NCI-H187 treated with DMSO at 0.1 percent for 48 hours (cell line): ENCODE measurements around the gene TMTC1.
"Not testable (repeated sequence)": the region's sequence is repeated elsewhere in the genome, so short reads cannot be mapped to it uniquely, and the experiment has no call there.

Experiments used
- DNase-seq: peaks from one replicate; lab custom pipeline; 2025; lab: John Stamatoyannopoulos, UW

Gene TMTC1

GRCh38 chr12:29572938-29573337 is 210.8 kb downstream of the TMTC1 start:
- DNase-seq: no peak

DNA sequence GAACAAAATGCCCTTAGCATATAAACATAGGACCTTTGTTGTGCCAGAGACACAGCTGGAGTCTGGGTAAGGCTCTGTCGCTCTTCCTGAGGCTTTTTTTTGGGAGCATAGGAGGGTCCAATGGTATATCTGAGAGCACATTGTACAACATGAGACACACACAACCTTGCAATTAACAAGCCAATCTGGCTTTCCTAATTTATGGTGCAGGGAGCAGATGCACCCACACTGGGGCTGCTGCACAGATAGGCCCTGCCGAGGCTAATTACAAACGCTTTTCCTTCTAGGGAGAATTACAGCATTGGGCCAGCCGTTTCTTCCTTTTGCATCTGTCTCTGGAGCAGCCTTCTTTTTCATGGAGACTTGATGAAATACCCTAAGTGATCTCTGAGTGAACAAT is 211.3 kb downstream of the TMTC1 start:
- DNase-seq: no peak

GRCh38 chr12:29569132-29569757 is 214.5 kb downstream of the TMTC1 start:
- no peak for DNase-seq

DNA sequence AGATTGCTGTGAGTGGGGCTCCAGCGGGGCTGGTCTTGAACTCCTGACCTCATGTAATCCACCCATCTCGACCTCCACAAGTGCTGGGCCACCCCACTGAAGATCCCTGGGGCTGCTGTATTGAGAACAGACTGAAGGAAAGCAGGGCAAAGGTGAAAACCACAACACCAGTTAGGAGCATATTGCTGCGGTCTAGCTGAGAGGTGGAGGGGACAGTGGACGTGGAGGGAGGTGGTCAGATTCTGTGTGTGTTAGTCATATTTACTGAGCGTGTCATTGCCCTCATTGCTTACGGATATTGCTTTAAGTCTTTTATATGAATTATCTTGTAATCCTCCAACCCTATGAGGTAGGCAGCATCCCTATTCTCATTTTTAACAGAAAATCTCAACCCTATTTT is 217.3 kb downstream of the TMTC1 start:
- no peak for DNase-seq

DNA sequence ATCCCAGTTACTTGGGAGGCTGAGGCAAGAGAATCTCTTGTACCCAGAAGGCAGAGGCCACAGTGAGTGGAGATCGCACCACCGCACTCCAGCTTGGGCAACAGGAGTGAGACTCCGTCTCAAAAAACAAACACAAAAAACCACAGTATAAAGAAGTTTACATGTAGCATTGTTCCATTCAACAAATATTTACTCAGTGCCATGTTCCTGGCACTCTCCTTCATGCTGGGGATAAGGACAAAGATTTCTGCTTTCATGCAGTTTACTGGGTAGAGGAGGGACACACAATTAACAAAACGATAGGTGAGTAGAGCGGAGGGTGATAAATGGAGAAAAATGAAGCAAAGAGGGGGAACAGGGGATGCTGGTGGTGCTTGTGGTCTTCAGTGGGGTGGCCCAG is 218.0 kb downstream of the TMTC1 start:
- no peak for DNase-seq

- no peak for DNase-seq
Observed at GRCh38 chr12:29564925-29565324, 218.8 kb downstream of the TMTC1 start.

GRCh38 chr12:29563636-29564035 is 220.1 kb downstream of the TMTC1 start:
- DNase-seq: no peak

DNA sequence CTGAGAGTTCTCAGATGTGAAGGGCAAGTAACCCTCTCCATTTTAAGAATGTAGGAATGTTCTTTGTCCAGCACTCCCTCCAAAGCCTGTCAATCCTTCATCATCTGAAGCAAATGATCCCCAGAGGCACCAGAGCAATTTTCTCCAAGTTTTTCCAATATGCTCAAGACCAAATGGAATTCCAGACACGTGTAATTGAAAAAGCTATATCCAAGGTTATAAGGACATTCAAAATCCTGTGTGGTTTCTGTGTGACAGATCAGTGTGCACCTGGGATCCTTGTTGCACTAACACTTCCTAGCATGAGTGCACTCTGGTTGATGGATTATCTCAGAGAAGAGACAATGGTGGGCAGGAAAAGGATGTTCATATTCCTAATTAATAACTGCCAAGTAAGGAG is 220.7 kb downstream of the TMTC1 start:
- no peak for DNase-seq

DNA sequence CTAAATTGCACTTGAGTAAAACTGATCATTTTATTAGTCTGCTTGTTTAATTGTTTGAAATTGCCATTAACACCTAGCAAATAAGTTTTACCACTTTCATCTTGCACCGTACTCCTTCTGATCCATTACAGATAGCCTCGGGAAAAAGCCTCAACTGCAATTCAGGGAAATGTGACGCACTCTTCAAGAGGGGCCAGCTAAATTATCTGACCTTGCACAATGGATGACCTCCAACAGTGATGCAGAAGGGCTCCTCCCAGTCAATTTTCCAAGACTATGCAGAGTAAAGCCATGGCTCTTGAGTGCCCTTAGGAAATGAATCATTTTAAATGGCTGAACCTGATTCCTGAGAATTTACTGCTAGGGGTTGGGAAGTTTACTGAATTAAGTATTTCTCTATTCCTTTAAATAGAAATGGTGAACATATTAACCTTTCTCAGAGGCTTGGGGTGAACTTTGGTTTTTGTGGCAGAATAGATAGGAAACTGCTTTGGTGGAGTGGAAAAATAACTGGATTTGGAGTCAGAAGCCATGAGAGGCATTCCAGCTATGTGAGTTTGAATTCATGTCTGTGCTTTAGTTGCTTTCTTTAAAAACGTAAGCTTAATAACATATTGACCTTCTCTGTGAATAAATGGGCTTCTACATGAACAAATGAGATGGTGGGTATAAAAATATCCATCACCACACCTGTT is 221.5 kb downstream of the TMTC1 start:
- no peak for DNase-seq

DNA sequence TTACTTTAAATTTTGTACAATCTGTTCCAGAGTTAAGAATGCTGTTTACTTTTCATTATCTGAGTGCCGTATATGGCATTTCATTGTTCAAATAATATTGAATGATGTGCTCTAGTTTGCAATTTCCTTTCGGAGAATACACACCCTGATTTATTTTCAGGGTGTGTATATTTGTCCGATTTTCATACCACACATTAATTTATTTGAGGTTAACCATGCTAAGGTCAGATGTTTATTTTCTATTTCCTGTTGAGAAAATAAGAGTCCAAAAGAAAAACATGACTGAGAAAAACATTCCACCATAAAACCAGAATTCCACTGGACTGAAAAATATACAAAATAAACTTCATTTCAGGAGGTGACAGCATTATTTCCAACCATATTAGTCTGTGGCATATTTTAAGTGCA is 222.1 kb downstream of the TMTC1 start:
- DNase-seq: no peak

DNA sequence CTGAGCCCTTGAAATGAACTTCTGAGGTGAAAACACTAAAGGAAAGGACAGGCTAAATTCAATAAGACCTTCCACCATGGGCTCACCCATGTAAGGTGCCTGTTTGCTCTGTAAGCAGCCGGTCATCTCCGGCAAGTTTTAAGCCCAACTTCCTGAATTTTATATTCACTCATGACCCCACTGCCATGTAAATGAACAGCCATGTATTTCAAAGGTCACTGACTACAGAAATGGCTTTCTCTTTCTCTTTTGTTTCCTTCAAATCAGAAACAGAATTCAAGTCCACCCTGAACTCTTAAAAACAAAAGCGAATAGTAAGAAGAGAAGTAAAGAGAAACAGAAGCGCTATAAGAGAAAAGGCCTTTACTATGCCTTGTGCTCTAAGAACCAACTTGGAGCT is 224.5 kb downstream of the TMTC1 start:
- no peak for DNase-seq

DNA sequence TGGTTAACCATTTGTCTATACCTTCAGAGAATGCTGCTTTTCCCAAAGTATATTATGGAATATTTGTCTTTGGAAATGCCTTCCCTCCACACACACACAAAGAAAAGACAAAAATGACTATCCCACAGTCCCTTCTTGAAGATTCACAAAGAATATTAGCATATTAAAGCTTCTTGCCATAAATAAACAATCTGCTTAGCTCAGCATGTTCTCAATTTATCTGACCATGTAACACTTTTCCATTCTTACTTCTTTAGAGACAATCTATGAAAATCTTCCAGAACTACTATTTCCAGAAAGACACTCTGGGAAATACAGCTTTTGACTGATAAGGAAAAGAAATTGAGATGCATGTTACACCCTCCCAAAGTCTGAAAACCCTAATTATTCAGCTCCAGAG is 227.4 kb downstream of the TMTC1 start:
- DNase-seq: no peak

DNA sequence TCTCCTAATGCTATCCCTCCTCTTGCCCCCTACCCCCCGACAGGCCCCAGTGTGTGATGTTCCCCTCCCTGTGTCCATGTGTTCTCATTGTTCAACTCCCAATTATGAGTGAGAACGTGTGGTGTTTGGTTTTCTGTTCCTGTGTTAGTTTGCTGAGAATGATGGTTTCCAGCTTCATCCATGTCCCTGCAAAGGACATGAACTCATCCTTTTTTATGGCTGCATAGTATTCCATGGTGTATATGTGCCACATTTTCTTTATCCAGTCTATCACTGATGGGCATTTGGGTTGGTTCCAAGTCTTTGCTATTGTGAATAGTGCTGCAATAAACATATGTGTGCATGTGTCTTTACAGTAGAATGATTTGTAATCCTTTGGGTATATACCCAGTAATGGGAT is 228.3 kb downstream of the TMTC1 start:
- DNase-seq: not testable (repeated sequence)

DNA sequence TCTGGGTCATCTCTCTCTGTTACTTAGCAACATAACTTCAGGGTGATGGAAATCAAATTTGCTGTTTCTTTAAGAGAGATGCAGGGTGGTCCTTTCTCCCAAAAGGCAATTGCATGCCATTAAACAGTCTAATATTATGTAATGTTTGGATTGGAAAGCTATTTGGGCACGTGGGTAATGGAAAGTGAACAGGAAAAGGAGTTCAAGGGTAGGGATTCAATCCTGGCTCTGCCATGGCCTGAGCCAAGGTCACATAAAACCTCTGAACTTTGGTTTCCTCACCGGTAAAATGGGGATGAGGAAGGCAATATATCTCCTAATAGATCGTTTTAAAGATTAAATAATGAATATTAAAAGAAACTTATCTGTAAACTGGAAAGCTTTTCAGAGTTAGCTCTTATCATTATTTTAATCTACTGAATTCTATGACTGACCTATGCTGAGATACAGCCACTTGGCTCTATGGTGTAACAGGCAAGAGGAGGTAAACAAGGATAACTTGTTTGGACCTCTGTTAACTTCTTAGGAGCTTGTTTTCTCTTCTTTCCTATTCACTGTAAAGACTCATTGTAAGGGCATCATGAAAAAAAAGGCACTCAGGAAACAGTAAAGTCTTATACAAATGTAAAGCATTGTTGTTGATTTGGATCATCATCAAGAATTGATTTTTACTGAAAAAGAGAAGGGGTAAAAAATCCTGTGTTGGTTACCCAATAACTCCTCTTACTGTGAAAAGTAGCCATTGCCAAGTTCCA is 230.6 kb downstream of the TMTC1 start:
- DNase-seq: no peak

DNA sequence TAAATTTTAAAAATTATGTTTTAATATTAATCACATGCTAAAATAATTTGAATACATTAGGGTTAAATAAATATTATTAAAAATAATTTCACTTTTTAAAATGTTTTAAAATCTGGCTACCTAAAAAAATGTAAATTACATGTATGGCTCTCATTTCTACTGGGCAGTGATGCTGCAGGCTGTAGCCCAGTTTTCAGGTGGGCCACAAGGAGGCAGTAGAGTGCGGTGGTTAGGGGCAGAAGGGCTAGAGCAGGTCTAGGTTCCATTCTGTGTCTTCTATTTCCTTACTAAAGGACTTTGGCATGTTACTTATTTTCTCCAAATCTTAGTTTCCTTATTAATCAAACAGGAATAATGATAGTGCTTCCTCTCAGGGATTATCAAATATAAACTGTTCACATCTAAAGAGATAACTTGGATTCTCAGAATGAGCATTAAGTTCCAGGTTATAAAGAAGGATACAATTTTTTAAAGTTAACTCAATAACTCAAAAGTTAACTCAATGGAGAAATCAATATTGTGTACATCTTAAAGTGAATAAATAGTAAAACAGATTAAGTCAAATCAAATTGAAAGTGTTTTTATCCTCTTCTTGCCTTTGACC is 231.3 kb downstream of the TMTC1 start:
- peak; percentile 26 for DNase-seq

GRCh38 chr12:29551812-29552211 is 231.9 kb downstream of the TMTC1 start:
- no peak for DNase-seq

DNA sequence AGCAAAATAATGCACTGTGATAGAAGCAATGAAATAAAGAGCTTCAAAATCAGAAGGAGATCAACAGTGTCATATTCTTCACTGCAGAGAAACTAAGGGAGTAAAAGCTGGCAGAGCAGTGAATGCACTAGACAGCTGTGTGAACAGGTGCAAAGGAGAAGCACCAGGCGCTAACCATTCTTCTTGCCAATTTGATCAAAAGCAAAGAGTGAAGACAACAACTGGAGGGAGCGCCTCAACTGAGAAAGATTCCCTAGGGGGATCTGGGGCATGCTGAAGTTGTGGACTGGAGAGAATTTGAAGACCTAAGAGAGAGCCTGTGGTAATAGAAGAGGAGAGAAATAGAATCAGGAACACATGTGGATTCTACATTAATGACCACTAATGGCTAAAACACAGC is 235.9 kb downstream of the TMTC1 start:
- no peak for DNase-seq

DNA sequence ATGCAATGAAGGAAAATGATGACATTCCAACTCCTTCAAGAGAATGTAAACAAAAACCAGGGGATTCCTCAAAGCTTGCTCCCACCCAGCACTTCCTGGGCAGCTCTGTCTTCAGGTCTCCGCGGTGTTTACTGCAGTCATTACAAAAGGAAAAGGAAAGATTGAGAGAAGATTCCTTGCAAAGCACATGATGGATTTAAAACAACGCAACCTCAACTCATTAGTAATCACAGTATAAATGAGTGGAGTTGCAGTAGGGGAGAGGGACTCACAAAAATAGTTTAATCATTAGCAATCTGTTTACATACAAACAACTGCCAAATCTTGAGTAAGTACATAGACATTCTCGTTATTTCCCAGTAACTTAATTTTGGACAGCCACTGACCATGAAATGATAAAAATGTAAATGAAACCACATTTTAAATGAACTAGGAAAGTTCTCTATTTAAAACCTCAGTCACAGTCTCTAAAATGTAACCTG is 236.6 kb downstream of the TMTC1 start:
- no peak for DNase-seq

- DNase-seq: no peak
Observed at GRCh38 chr12:29546000-29546399, 237.7 kb downstream of the TMTC1 start.

DNA sequence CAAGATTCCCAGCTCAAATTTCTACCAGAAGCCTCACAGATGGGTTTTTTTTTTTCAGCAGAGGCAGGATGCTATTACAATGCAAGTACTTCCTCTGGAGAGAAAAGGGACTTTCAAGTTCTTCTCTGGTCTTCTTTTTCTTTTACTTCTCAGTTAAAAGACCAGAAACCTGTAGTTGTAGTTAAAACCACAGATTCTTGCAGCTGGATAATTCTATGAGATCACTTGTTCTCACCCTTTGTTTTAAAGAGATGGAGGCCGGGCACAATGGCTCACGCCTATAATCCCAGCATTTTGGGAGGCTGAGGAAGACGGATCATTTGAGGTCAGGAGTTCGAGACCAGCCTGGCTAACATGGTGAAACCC is 238.7 kb downstream of the TMTC1 start:
- DNase-seq: no peak

DNA sequence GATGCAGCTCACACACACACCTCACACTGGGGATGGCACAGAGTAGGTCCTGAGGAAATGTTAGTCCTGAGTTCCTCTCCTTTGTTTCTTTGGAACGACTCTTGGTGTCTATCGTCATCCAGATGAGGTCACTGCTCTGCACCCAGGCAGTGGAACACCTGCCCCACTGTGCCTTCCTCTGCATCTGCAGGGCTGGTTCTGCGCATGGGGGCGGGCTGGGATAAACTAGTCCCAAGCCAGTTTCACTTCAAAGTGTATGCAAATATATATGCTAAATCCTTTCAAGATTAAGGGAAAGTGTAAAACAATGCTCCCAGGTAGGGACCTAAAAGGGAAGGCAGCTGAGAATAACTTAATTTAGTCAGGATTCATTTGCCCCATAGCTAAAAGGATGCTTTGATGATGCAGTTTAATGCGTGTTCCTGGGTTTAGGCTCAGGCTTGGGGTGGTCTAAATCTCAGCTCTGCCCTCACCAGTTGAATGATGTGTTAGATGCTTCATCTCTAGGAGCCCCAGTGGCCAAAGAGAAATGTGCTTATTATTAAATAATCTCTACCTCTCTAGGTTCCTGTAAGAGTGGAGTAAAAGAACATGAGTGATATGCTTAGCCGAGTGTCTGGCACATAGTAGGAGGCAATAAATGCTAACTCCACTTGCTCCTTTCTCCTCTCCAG is 239.2 kb downstream of the TMTC1 start:
- DNase-seq: no peak

DNA sequence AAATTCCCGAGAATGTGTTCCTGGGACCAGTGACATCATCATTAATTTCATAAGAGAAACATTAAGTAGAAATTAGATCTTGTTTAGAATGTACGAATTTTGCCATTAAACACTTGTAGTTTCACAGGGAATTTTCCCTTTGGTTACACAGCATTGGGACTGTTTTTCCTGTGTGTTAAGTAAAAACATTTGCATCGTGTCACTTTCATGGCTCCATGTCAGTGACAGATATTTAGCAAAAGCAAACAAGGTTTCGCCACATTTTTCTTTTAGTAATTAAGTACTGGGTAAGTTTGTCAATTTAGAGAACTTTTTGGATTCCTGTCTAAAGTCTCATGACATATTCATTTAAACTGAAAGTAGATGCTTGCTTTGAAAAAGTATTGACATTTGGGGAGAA is 240.7 kb downstream of the TMTC1 start:
- DNase-seq: no peak
